Type B pancreatic cell (in vitro differentiated cells): ENCODE data around the gene POLR1G. TPM values are rescaled to one million over a fixed set of nuclear protein-coding genes. Genes with fewer than 3 reads are reported as not detected.

ENCODE experiments used
- DNase-seq: peaks from one replicate; pipeline ENCODE4 v3.0.0; 2021; ENCODE audit warnings: mixed read lengths; ENCODE audit not compliant: unreplicated experiment; ENCODE audit errors: extremely low spot score
- H3K27ac Mint-ChIP-seq: 2 replicates; pipeline ENCODE4 v1.8.0; 2021; ENCODE audit warnings: mild to moderate bottlenecking, mixed read lengths
- H3K27me3 Mint-ChIP-seq: 2 replicates; pipeline ENCODE4 v1.8.0; 2021; ENCODE audit warnings: mixed read lengths
- H3K36me3 Mint-ChIP-seq: 2 replicates; pipeline ENCODE4 v1.8.0; 2021; ENCODE audit warnings: mixed read lengths
- H3K4me1 Mint-ChIP-seq: one replicate; pipeline ENCODE4 v1.8.0; 2021; ENCODE audit warnings: mixed read lengths; ENCODE audit not compliant: unreplicated experiment
- H3K4me3 Mint-ChIP-seq: 2 replicates; pipeline ENCODE4 v1.8.0; 2021; ENCODE audit warnings: mild to moderate bottlenecking, mixed read lengths
- H3K9me3 Mint-ChIP-seq: 2 replicates; pipeline ENCODE4 v1.8.0; 2021; ENCODE audit warnings: mixed read lengths
- CTCF ChIP-seq: fragments of 200-600 bp; sonication (generic); conservative IDR thresholded peaks from 2 replicates; pipeline ENCODE4 v1.5.0; 2021; ENCODE audit warnings: antibody characterized with exemption, mild to moderate bottlenecking
- microRNA-seq: library from miRNA; unstranded; fragments of <30 nt; microRNA quantifications from one replicate; pipeline ENCODE4, GENCODE V29; 2020
- total RNA-seq: library from RNA; stranded (reverse); gene quantifications from 2 replicates; pipeline ENCODE4 v1.2.1, GENCODE V29; 2021; ENCODE audit warnings: low replicate concordance

The POLR1G gene
- total RNA-seq, 1 donor from 2014 or later = 9.5 TPM

GRCh38 chr19:45455707-45456499 is 49.5 kb downstream of the POLR1G start:
- Mint-ChIP-seq H3K27ac (peak overlapping the region; percentile 98), H3K36me3 (no peaks in the 10 kb centered on the region), H3K4me1 (peaks cover 28% of the 10 kb centered on the region), H3K27me3 (peaks cover 4% of the 10 kb centered on the region), H3K4me3 (peak overlapping the region; percentile 37), H3K9me3 (no peaks in the 10 kb centered on the region)
- peak; percentile 87 for DNase-seq
- TF ChIP-seq CTCF = no peak

- TF ChIP-seq CTCF = no peak
Measured at GRCh38 chr19:45456500-45456815, 50.0 kb downstream of the POLR1G start.

GRCh38 chr19:45457776-45458175 is 51.3 kb downstream of the POLR1G start:
- Mint-ChIP-seq H3K4me3 (no peak overlapping the region), H3K36me3 (no peaks in the 10 kb centered on the region), H3K27me3 (no peaks in the 10 kb centered on the region), H3K27ac (peak overlapping the region; percentile 20), H3K4me1 (peaks cover 15% of the 10 kb centered on the region), H3K9me3 (no peaks in the 10 kb centered on the region)
- DNase-seq = no peak
- no peak for TF ChIP-seq CTCF

More at GRCh38 chr19:45456500-45456815, 50.0 kb downstream of the POLR1G start:
- H3K36me3 Mint-ChIP-seq = no peaks in the 10 kb centered on the region
- H3K9me3 Mint-ChIP-seq = no peaks in the 10 kb centered on the region
- H3K4me1 Mint-ChIP-seq = peaks cover 24% of the 10 kb centered on the region
- H3K27me3 Mint-ChIP-seq = peaks cover under 1% of the 10 kb centered on the region
- peak overlapping the region; percentile 98 for H3K27ac Mint-ChIP-seq
- DNase-seq = no peak
- H3K4me3 Mint-ChIP-seq = no peak overlapping the region

Small RNA genes lying within 50 kb of the gene (microRNA-seq; reads per million reads assigned to microRNA genes)
- not detected for gene MIR6088

Other genes starting within 250 kb of the POLR1G start
- gene NKPD1, start 245.7 kb upstream of the POLR1G start, total RNA-seq = 0.56 and 1.3 TPM in 2 replicates
- 36.7 and 41.3 TPM in 2 replicates for gene TRAPPC6A, start 228.4 kb upstream of the POLR1G start, total RNA-seq
- gene BLOC1S3, start 227.9 kb upstream of the POLR1G start, total RNA-seq = 9.2 and 10.2 TPM in 2 replicates
- gene EXOC3L2, start 161.2 kb upstream of the POLR1G start, total RNA-seq = 0.60 TPM in 1 of 2 replicates, not detected in the other
- 38.8 and 47.3 TPM in 2 replicates for gene MARK4, start 155.4 kb upstream of the POLR1G start, total RNA-seq
- gene CKM, start 83.8 kb upstream of the POLR1G start, total RNA-seq = 0.24 and 1.4 TPM in 2 replicates
- gene KLC3, start 65.9 kb upstream of the POLR1G start, total RNA-seq = 4.9 and 12.8 TPM in 2 replicates
- 26.9 and 55.8 TPM in 2 replicates for gene ERCC2, start 36.1 kb upstream of the POLR1G start, total RNA-seq
- 38.6 and 110 TPM in 2 replicates for gene PPP1R13L, start 1.6 kb upstream of the POLR1G start, total RNA-seq
- gene ERCC1, start 17.3 kb downstream of the POLR1G start, total RNA-seq = 57.3 and 71.8 TPM in 2 replicates
- 28.4 and 178 TPM in 2 replicates for gene FOSB, start 61.4 kb downstream of the POLR1G start, total RNA-seq
- 11.9 and 13.0 TPM in 2 replicates for gene RTN2, start 90.4 kb downstream of the POLR1G start, total RNA-seq
- gene PPM1N, start 91.8 kb downstream of the POLR1G start, total RNA-seq = 0.48 TPM in 1 of 2 replicates, not detected in the other
- 51.9 and 73.0 TPM in 2 replicates for gene VASP, start 100.8 kb downstream of the POLR1G start, total RNA-seq
- 10.1 and 16.2 TPM in 2 replicates for gene OPA3, start 178.2 kb downstream of the POLR1G start, total RNA-seq
- gene GPR4, start 195.6 kb downstream of the POLR1G start, total RNA-seq = not detected in 2 replicates
- 46.9 and 61.4 TPM in 2 replicates for gene EML2, start 232.8 kb downstream of the POLR1G start, total RNA-seq